Activated T-cell treated with anti-CD3 and anti-CD28 coated beads, Interleukin-2, amount 50 U/mL, for 72 hours (primary cell): ENCODE data around the gene KMT2E. TPM values are rescaled to one million over a fixed set of nuclear protein-coding genes. Genes with fewer than 3 reads are reported as not detected.

Source experiments
- ATAC-seq, 2 donors: fragments of 150-1000 bp; cut with Tn5 transposase; replicated peaks in 1 of 2; 2 replicates each; pipeline ENCODE4 v1.10.0; 2021; ENCODE audit warnings: moderate library complexity in 2 of 2, mild to moderate bottlenecking in 1 of 2
- DNase-seq, 2 donors: peaks; one replicate each; pipeline ENCODE4 v3.0.0; 2021 to 2022; ENCODE audit warnings: mixed read lengths in 1 of 2
- H3K27ac Mint-ChIP-seq: one replicate; pipeline ENCODE4 v1.8.0; 2022; ENCODE audit warnings: mild to moderate bottlenecking, moderate library complexity, mixed read lengths
- H3K27me3 Mint-ChIP-seq: one replicate; pipeline ENCODE4 v1.8.0; 2022; ENCODE audit warnings: low read depth, mixed read lengths
- H3K36me3 Mint-ChIP-seq, 2 donors: one replicate each; pipeline ENCODE4 v1.8.0; 2022; ENCODE audit warnings: mixed read lengths in 2 of 2, mild to moderate bottlenecking in 1 of 2; ENCODE audit not compliant: insufficient read depth in 2 of 2
- H3K4me1 Mint-ChIP-seq: one replicate; pipeline ENCODE4 v1.8.0; 2022; ENCODE audit warnings: low read depth, mixed read lengths
- H3K4me3 Mint-ChIP-seq, 2 donors: one replicate each; pipeline ENCODE4 v1.8.0; 2022; ENCODE audit warnings: mild to moderate bottlenecking in 2 of 2, mixed read lengths in 2 of 2, moderate library complexity in 2 of 2
- H3K9me3 Mint-ChIP-seq, 2 donors: one replicate each; pipeline ENCODE4 v1.8.0; 2022; ENCODE audit warnings: mixed read lengths in 2 of 2
- total RNA-seq, 2 donors: library from RNA; stranded (reverse); gene quantifications; one replicate each; pipeline ENCODE4 v1.2.3, GENCODE V29; 2022

KMT2E gene
- total RNA-seq, 2 donors from 2014 or later: 96.4 to 112 TPM

DNA sequence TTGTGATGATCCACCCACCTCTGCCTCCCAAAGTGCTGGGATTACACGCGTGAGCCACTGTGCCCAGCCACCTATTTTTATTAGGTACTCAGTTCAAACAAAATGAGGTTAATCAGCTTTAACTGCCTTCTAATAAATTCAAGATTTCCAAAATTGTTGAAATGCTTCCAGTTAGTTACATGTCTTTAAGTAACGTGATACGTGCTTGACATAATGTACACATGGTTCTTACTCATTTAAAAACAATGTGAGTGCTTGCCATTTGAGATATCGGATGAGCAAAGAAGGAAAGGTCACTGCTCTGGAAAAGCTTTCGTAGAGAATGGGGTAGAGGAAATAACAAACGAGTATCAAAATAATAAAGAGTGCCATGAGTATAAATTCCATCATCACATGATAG is 83.6 kb downstream of the KMT2E start:
- H3K4me1 Mint-ChIP-seq: peaks cover 40% of the 10 kb centered on the region

DNA sequence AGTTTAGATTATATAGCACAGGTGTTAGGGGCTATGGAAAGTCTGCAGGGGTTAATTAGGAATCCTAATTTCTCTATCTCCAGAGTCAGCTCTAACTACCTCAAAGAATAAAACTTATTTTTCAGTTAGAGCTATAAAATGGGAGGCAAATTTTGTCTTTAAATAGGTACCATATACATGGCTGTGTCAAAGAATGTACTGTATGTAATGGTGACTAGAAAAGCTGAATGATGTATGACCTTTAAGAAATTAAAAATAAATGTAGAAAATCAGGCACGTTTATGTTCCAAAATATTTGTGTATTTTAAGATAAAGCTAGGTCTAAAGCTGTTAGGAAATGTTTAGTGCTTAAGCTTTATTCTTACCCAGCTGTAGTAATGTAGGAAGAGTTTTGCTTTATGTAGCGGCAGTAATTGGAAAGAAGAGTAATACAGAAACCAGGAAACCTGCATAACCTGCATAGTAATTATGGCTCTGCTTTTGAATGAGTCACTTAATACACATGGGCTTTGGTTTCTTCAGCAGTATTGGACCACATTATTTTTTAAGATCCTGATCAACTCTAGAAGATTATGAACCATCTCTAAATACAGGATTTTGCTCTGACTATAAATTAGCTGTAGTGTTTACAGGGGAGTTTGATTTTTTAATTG is 85.0 kb downstream of the KMT2E start:
- H3K36me3 Mint-ChIP-seq: peaks cover 3 to 34% of the 10 kb centered on the region in 2 donors
- ATAC-seq (peak; percentile 88 to 90), DNase-seq (no peak)
- H3K4me3 Mint-ChIP-seq: peak overlapping the region; percentile 40 to 76
- peaks cover 49% of the 10 kb centered on the region for H3K4me1 Mint-ChIP-seq
- no peaks in the 10 kb centered on the region for H3K27me3 Mint-ChIP-seq
- H3K27ac Mint-ChIP-seq: peak overlapping the region; percentile 98
- H3K9me3 Mint-ChIP-seq: no peaks in the 10 kb centered on the region

More for the DNA sequence above, 83.6 kb downstream of the KMT2E start:
- Mint-ChIP-seq H3K27me3 (no peaks in the 10 kb centered on the region), H3K9me3 (no peaks in the 10 kb centered on the region), H3K27ac (no peak overlapping the region), H3K4me3 (no peak overlapping the region), H3K36me3 (peaks cover 3 to 33% of the 10 kb centered on the region in 2 donors)
- ATAC-seq: no peak
- DNase-seq: no peak

DNA sequence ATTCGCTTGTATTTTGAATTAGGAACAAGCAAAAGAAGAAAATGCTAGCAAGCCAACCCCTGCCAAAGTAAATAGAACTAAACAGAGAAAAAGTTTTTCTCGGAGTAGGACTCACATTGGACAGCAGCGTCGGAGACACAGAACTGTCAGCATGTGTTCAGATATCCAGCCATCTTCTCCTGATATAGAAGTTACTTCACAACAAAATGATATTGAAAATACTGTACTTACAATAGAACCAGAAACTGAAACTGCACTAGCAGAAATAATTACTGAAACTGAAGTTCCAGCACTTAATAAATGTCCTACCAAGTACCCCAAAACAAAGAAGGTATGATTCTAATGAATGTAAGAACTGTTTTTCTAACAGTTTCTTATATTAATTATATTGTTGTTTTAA is 87.9 kb downstream of the KMT2E start:
- peaks cover 8 to 42% of the 10 kb centered on the region in 2 donors for H3K36me3 Mint-ChIP-seq
- no peaks in the 10 kb centered on the region for H3K27me3 Mint-ChIP-seq
- no peak overlapping the region for H3K4me3 Mint-ChIP-seq
- no peaks in the 10 kb centered on the region for H3K9me3 Mint-ChIP-seq
- DNase-seq (no peak), ATAC-seq (no peak)
- H3K27ac Mint-ChIP-seq: no peak overlapping the region
- peaks cover 54% of the 10 kb centered on the region for H3K4me1 Mint-ChIP-seq

DNA sequence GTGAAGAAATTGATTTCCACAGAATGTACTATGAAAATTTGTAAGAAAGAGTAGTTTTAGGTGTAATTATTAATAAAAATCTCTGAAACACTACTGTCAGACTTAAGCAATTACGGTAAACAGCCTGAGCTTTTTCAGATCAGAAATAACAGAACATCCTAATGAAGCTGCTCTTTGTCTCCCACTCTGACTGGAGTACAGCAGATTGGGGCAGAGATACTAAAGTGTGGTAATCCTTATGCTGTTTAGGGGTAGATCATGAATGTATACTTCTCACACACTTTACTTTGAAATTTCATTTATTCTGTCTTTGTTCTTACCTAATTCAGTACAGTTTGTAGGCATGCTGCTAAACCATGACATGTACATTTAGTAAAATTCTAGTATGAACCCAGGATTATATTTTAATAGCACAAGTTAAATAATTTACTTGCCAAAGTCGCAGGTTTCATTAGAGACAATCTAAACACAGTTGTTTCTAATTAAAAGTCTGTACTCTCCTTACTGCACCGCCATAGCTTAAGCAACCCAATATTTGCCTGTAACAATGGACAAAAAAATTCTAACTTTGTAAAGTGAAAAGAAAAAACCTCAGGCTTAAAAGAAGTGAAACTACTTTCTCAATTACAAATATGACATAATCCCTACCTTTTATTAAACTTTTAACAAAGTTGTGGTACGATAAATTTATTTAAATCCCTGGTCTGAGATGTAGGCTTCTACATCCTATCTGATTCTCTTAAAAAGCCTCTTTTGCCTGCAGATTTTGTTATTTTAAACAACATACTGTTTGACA is 88.8 kb downstream of the KMT2E start:
- H3K9me3 Mint-ChIP-seq: no peaks in the 10 kb centered on the region
- H3K27me3 Mint-ChIP-seq: no peaks in the 10 kb centered on the region
- DNase-seq: no peak
- H3K4me1 Mint-ChIP-seq: peaks cover 51% of the 10 kb centered on the region
- H3K27ac Mint-ChIP-seq: peak overlapping the region; percentile 95
- H3K4me3 Mint-ChIP-seq: peak overlapping the region in 1 of 2 donors; percentile 16
- peaks cover 7 to 36% of the 10 kb centered on the region in 2 donors for H3K36me3 Mint-ChIP-seq
- ATAC-seq: no peak

DNA sequence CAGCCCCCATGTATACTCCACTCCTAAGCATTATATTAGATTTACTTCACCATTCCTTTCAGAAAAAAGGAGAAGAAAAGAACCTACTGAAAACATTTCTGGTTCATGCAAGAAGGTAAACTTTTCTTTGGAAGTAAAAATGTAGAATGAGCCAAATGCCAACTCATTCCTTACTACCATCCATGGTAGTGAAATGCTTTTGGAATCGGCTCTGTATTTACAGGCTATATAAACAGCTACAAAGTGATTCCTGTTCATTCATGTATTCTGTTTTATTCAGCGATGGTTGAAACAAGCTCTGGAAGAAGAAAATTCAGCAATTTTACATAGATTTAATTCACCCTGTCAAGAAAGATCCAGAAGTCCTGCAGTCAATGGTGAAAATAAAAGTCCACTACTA is 91.6 kb downstream of the KMT2E start:
- peaks cover 11 to 45% of the 10 kb centered on the region in 2 donors for H3K36me3 Mint-ChIP-seq
- DNase-seq (no peak), ATAC-seq (no peak)
- H3K27ac Mint-ChIP-seq: peak overlapping the region; percentile 95
- H3K9me3 Mint-ChIP-seq: no peaks in the 10 kb centered on the region
- H3K27me3 Mint-ChIP-seq: no peaks in the 10 kb centered on the region
- H3K4me1 Mint-ChIP-seq: peaks cover 23% of the 10 kb centered on the region
- peak overlapping the region in 1 of 2 donors; percentile 59 for H3K4me3 Mint-ChIP-seq

DNA sequence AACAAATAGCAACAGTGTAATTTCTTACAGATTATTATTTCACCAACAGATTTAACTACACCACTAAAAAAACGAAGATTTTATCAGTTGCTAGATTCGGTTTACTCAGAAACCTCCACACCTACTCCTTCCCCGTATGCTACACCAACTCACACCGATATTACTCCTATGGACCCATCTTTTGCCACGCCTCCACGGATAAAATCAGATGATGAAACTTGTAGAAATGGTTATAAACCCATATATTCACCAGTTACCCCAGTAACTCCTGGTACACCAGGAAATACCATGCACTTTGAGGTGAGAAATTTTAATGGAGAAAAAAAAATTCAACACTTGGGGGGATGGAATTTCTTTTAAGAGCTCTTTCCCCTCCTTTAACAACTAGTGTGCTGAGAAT is 92.5 kb downstream of the KMT2E start:
- peaks cover 11 to 44% of the 10 kb centered on the region in 2 donors for H3K36me3 Mint-ChIP-seq
- DNase-seq: peak in 1 of 2 donors; percentile 40

DNA sequence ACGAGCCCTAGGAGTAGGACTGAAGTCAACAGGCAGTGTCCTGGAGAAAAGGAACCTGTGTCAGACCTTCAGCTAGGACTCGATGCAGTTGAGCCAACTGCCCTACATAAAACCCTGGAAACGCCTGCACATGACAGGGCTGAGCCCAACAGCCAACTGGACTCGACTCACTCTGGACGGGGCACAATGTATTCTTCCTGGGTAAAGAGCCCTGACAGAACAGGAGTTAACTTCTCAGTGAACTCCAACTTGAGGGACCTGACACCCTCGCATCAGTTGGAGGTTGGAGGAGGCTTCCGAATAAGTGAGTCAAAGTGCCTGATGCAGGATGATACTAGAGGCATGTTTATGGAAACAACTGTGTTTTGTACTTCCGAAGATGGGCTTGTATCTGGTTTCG is 93.5 kb downstream of the KMT2E start:
- H3K27ac Mint-ChIP-seq: peak overlapping the region; percentile 85
- ATAC-seq: no peak
- H3K36me3 Mint-ChIP-seq: peaks cover 18 to 52% of the 10 kb centered on the region in 2 donors

More for the DNA sequence above, 92.5 kb downstream of the KMT2E start:
- peaks cover 14% of the 10 kb centered on the region for H3K4me1 Mint-ChIP-seq
- ATAC-seq: peak; percentile 61 to 84
- H3K9me3 Mint-ChIP-seq: no peaks in the 10 kb centered on the region
- H3K27me3 Mint-ChIP-seq: no peaks in the 10 kb centered on the region
- peak overlapping the region in 1 of 2 donors; percentile 59 for H3K4me3 Mint-ChIP-seq
- peak overlapping the region; percentile 95 for H3K27ac Mint-ChIP-seq

DNA sequence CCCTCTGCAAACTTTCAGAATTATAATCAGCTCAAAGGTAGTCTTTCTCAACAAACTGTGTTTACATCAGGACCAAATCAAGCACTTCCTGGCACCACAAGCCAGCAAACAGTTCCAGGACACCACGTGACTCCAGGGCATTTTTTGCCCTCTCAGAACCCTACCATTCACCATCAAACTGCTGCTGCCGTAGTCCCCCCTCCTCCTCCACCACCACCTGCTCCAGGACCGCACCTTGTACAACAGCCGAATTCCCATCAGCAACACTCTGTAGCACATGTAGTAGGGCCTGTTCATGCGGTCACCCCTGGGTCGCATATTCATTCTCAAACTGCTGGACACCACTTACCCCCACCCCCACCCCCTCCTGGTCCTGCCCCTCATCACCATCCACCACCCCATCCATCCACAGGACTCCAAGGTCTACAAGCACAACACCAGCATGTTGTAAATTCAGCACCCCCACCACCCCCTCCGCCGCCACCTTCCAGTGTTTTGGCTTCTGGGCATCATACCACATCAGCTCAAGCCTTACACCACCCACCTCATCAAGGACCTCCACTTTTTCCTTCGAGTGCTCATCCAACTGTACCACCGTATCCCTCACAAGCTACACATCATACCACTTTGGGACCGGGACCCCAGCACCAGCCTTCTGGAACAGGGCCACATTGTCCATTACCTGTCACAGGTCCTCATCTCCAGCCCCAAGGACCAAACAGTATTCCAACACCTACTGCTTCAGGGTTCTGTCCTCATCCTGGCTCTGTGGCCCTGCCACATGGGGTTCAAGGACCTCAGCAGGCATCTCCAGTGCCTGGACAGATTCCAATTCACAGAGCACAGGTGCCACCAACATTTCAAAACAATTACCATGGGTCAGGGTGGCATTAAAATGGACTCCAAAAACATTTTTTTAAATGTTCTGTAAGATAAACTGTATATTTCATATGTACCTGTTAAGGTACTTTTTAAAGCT is 98.7 kb downstream of the KMT2E start:
- Mint-ChIP-seq H3K27me3 (no peaks in the 10 kb centered on the region), H3K4me3 (peak overlapping the region in 1 of 2 donors; percentile 36), H3K27ac (peak overlapping the region; percentile 73), H3K9me3 (no peaks in the 10 kb centered on the region), H3K36me3 (peaks cover 20 to 54% of the 10 kb centered on the region in 2 donors), H3K4me1 (peaks cover 20% of the 10 kb centered on the region)
- peak; percentile 29 to 36 for ATAC-seq
- no peak for DNase-seq

More for the DNA sequence above, 93.5 kb downstream of the KMT2E start:
- H3K4me1 Mint-ChIP-seq: peaks cover 22% of the 10 kb centered on the region
- no peak for DNase-seq
- H3K27me3 Mint-ChIP-seq: no peaks in the 10 kb centered on the region
- H3K4me3 Mint-ChIP-seq: peak overlapping the region in 1 of 2 donors; percentile 13
- H3K9me3 Mint-ChIP-seq: no peaks in the 10 kb centered on the region

DNA sequence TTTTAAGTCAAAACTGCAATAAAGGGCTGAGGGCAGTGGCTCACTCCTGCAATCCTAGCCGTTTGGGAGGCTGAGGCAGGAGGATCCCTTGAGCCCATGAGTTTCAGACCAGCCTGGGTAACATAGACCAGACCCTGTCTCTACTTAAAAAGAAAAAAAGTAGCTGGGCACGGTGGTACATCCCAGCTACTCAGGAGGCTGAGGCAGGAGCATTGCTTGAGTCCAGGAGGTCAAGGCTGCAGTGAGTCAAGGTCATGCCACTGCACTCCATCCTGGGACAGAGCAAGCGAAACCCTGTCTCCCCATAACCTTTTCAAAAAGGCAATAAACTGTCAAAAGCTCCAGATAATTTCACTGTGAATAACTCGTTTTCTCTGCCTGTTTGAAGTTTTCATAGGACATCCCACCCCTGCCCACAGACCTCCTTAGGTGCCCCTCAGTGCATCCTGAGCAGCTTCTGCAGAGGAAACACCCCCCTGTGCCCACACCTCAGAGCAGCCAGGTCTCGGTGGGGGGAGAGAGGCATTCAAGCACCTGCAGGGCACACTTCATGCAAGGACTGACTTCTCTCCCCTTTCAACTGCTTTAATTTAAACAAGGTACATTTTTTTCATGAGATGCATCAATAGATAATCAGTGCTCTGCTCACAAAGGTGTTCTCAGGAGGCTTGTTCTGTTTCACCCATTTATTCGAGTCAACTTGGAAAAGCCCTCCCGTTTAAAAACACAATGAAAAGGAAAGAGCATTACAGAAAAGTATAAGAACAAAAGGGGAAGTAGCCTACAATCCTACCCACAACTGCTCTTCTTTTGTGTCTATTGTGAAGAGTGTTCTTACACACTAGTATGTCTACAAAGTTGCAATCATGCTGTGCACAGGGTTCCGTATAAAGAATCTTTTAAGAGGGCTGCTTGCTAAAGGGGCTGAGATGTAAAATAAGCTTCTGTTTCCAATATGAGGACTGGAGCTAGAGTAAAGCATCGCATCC is 104.9 kb downstream of the KMT2E start:
- Mint-ChIP-seq H3K36me3 (peaks cover 3 to 23% of the 10 kb centered on the region in 2 donors), H3K27me3 (no peaks in the 10 kb centered on the region), H3K9me3 (no peaks in the 10 kb centered on the region), H3K27ac (peak overlapping the region; percentile 89), H3K4me3 (no peak overlapping the region), H3K4me1 (peaks cover 43% of the 10 kb centered on the region)
- DNase-seq (no peak), ATAC-seq (peak; percentile 33 to 44)

DNA sequence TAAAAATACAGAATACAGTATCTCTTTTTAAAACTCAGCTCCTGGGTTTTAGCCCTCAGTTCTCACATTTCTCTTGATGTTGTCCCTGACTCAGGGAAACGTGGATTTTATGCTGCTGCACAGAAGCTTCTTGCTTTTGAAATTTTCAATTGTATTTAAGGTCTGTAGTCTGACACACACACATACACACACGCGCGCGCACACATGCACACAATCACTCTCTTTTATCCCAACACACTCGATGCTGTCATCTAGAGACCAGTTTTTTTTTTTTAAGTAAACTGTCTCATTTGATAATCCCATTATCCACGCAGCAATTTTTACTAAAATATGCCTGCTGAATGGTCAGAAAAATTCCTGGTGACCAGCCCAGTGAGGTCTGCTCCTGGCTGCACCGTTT is 108.6 kb downstream of the KMT2E start:
- ATAC-seq (no peak), DNase-seq (no peak)
- Mint-ChIP-seq H3K27ac (peak overlapping the region; percentile 54), H3K4me3 (no peak overlapping the region), H3K4me1 (peaks cover 53% of the 10 kb centered on the region), H3K9me3 (no peaks in the 10 kb centered on the region), H3K27me3 (no peaks in the 10 kb centered on the region), H3K36me3 (peaks cover 0 to 11% of the 10 kb centered on the region in 2 donors)

DNA sequence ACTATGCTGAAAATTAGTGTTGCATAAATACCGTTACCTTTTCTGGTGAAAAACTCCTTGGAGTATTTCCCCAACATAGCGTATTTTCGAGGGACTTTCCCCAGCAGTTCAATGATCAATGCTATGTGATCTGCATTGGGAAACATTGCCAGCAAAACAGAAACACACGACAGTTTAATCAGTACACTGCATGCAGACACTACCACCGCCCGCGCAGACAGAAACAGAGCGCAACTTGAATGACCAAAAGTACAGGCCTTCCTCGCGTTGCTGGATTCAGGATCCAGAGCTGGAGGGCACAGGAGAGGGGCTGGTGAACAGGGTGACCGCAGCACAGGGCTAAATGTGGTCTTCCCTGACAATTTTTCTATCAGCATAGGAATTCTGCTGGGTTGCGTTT is 111.7 kb downstream of the KMT2E start:
- Mint-ChIP-seq H3K27me3 (no peaks in the 10 kb centered on the region), H3K4me3 (no peak overlapping the region), H3K9me3 (no peaks in the 10 kb centered on the region), H3K36me3 (peaks cover 0 to 14% of the 10 kb centered on the region in 2 donors), H3K4me1 (peaks cover 32% of the 10 kb centered on the region), H3K27ac (no peak overlapping the region)
- ATAC-seq (no peak), DNase-seq (no peak)
